Tibial nerve (tissue), 4 donors: Measurements from ENCODE around the gene NTNG2. TPM values are rescaled to one million over a fixed set of nuclear protein-coding genes. Genes with fewer than 3 reads are reported as not detected.
A peak's percentile ranks its signal among the peaks of the same experiment; 100 is the strongest.

Source experiments
- DNase-seq, 2 donors: peaks; one replicate each; pipeline ENCODE4 v3.0.0-alpha.2; 2019; ENCODE audit warnings: low spot score in 2 of 2
- H3K27ac ChIP-seq, 4 donors: fragments of 200-600 bp; sonication (generic) in 3 of 4; one replicate each; pipeline ENCODE4 v1.5.1; 2017 to 2019; ENCODE audit warnings: mild to moderate bottlenecking in 1 of 4
- H3K27me3 ChIP-seq, 2 donors: fragments of 200-600 bp; sonication (generic) in 1 of 2; one replicate each; pipeline versions ENCODE4 v1.5.1 to v1.6.0; 2017 to 2019
- H3K36me3 ChIP-seq, 3 donors: fragments of 200-600 bp; sonication (generic); one replicate each; pipeline ENCODE4 v1.5.1; 2018 to 2019
- H3K4me1 ChIP-seq, 4 donors: fragments of 200-600 bp; sonication (generic) in 3 of 4; one replicate each; pipeline ENCODE4 v1.5.1; 2017 to 2019
- H3K4me3 ChIP-seq, 4 donors: fragments of 200-600 bp; sonication (generic) in 3 of 4; one replicate each; pipeline ENCODE4 v1.5.1; 2017 to 2019; ENCODE audit warnings: mild to moderate bottlenecking in 1 of 4, moderate library complexity in 1 of 4
- H3K9me3 ChIP-seq, 4 donors: fragments of 200-600 bp; sonication (generic) in 3 of 4; one replicate each; pipeline ENCODE4 v1.5.1; 2017 to 2019
- EP300 ChIP-seq, 2 donors: sonication (generic); formaldehyde crosslinking; IDR thresholded peaks; one replicate each; pipeline ENCODE4 v1.6.1; 2017; ENCODE audit warnings: antibody characterized with exemption in 2 of 2, mild to moderate bottlenecking in 1 of 2
- POLR2A ChIP-seq, 2 donors: fragments of 450-650 bp; IDR thresholded peaks; one replicate each; pipeline ENCODE4 v1.6.1; 2017; ENCODE audit warnings: antibody characterized with exemption in 2 of 2, mild to moderate bottlenecking in 2 of 2, moderate library complexity in 2 of 2
- WGBS, 2 donors: methylation state at CpG; one replicate each; pipeline ENCODE4 v1.1.5; 2018; 5-methylcytosine and 5-hydroxymethylcytosine counted together
- total RNA-seq, 4 donors: library from RNA; depleted of rRNA; stranded (reverse); fragments of >200 nt; gene quantifications; one replicate each; pipeline ENCODE4 v1.1.0, GENCODE V29; 2016
- TF ChIP-seq, protein P1 (sequence below), 5 experiments: fragments of 200-600 bp in 3 of 5; fragments of 450-650 bp in 2 of 5; sonication (generic) in 3 of 5; IDR thresholded peaks; one replicate each; pipeline ENCODE4 v1.5.1; 2016 to 2019; ENCODE audit warnings: antibody characterized with exemption in 5 of 5, mild to moderate bottlenecking in 3 of 5, moderate library complexity in 2 of 5

Gene NTNG2
- total RNA-seq, 4 donors from 2014 or later, result 0.63 to 21.4 (median 1.0) TPM

DNA sequence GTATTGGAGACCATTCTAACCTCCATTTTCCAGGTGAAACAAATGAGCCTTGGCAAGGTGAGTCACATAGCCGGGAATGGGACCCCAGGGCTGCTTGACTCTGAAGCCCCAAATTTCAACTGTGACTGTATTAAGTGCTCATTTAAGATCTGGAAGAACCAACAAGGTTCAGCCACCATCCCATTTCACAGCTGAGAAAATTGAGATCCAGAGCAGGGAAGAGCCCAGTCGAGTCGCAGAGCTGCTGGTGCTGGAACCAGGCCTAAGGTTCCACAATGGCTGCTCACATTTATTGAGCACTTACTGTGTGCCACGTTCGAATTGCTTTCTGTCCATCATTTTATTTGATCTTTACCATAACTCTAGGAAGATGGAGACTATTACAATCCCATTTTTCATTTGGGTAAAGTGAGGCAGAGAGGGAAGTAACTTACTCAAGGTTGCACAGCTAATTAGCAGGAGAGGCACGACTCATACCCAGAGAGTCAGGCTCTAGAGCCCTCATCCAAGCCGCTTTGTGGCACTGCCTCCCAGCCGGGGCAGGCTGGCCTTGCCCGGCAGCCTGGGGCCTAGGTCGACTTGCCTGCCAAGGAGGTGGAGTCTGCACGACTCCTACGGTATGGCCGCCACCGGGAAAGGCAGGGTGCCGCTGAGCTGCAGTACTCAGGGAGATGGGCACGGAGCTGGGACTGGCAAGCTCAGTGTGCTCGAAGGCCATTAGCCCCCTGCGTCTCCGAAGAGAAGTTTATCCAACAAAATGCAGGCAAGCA is 4.3 kb upstream of the NTNG2 start:
- no peaks in the 10 kb centered on the region for H3K36me3 ChIP-seq
- H3K27me3 ChIP-seq, result peaks cover 0 to 82% of the 10 kb centered on the region in 2 donors
- DNase-seq, result no peak
- H3K4me1 ChIP-seq, result peaks cover 0 to 13% (median 3%) of the 10 kb centered on the region in 4 donors
- no peak overlapping the region for H3K4me3 ChIP-seq
- TF ChIP-seq POLR2A (IDR thresholded peaks at IDR 0.05) (no peak), EP300 (IDR thresholded peaks at IDR 0.05) (no peak)
- TF ChIP-seq, protein P1, sequence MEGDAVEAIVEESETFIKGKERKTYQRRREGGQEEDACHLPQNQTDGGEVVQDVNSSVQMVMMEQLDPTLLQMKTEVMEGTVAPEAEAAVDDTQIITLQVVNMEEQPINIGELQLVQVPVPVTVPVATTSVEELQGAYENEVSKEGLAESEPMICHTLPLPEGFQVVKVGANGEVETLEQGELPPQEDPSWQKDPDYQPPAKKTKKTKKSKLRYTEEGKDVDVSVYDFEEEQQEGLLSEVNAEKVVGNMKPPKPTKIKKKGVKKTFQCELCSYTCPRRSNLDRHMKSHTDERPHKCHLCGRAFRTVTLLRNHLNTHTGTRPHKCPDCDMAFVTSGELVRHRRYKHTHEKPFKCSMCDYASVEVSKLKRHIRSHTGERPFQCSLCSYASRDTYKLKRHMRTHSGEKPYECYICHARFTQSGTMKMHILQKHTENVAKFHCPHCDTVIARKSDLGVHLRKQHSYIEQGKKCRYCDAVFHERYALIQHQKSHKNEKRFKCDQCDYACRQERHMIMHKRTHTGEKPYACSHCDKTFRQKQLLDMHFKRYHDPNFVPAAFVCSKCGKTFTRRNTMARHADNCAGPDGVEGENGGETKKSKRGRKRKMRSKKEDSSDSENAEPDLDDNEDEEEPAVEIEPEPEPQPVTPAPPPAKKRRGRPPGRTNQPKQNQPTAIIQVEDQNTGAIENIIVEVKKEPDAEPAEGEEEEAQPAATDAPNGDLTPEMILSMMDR (IDR thresholded peaks at IDR 0.05), result no peak
- H3K9me3 ChIP-seq, result no peaks in the 10 kb centered on the region
- WGBS, 2 donors, result 67 to 73% methylated on average over 17 to 19 of the region's 19 CpGs
- no peak overlapping the region for H3K27ac ChIP-seq

DNA sequence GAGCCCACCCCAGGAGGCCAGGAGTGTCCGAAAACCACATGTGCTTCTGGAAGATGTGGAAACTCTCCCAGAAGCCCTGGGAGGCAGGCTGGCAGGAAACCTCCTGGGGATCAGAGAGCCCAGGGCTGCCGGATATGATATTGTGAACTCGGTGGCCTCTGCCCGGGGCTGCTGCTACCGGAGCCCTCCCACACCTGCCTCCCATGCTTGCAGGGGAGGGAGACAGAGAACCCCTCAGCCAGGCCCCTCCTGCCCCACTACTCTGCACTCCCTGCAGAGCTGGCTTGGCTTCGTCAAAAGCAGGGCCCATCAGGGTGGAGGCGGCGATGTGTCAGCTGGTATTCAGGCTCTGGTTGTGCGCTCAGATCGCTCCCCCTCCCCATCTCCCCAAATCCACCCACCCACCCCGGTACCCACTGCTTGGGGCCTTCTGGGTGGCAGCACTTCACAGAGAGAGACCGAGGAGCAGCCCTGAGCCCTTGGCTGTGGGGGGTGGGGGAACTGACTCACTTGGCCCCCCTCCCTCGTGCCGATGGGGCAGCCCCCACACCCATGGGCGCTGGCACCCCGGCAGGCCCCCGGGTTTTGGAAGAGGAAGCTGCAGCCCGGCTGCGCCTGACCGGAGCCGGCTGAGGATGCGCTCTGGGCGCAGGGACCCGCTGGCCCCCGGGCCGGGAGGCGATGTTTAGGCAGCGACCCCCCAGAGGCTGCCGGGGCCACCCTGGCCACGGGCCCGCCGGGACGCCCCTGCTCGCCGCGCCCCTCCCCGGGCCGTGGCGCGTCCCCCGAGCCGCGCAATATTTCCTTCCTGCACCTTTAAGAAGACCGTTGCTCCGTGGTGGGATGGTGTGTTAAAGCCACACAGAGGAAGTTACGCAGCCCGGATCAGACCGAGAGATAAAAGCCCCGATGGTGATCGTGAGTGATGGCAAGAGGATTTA is 786 bp upstream of the NTNG2 start:
- Histone ChIP-seq H3K4me3 (peak overlapping the region; percentile 28 to 75 (median 46)), H3K9me3 (no peaks in the 10 kb centered on the region), H3K36me3 (no peaks in the 10 kb centered on the region), H3K27ac (no peak overlapping the region), H3K4me1 (peaks cover 0 to 44% (median 23%) of the 10 kb centered on the region in 4 donors), H3K27me3 (peaks cover 0 to 87% of the 10 kb centered on the region in 2 donors)
- TF ChIP-seq, protein P1 (IDR thresholded peaks at IDR 0.05), result no peak
- TF ChIP-seq POLR2A (IDR thresholded peaks at IDR 0.05), result no peak
- TF ChIP-seq EP300 (IDR thresholded peaks at IDR 0.05), result no peak
- WGBS, 2 donors, result 1 to 2% methylated on average over 20 to 33 of the region's 50 CpGs
- DNase-seq, result peak in 1 of 2 donors; percentile 21

DNA sequence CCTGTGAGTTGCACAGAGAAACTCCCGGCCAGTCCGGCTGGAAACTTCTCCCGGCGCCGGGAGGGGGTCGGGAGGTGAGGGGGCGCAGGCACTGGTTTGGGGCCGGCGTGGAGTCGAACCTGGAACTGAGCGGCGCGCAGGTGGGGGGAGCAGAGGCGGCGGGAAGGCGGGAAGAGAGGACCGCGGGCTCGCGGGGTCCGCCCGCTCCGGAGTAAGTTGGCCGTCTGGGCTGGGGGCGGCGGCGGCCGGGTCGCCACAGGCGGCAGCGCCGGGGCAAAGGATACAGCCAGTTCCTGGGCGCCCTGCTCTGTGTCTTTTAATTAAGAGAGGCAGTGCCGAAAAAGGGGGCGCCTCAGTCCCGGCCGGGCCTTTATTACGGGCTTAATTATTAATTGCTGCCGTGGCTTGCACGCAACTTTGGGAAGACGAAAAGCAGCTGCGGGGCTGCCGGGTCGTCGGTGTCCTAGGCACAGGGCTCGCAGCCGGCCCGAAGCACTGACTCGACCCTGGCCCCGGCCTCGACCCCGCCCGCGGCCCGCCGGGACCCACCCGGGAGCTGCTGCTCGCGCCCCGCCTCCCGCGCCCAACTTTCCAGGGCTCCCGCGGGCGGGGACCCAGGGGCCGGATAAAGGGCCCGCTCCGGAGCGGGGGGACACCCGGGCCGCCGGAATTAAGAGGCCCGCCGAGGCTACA is 1.1 kb downstream of the NTNG2 start:
- Histone ChIP-seq H3K27me3 (peaks cover 0 to 93% of the 10 kb centered on the region in 2 donors), H3K4me3 (peak overlapping the region; percentile 33 to 75 (median 48)), H3K9me3 (no peaks in the 10 kb centered on the region), H3K4me1 (peaks cover 0 to 44% (median 23%) of the 10 kb centered on the region in 4 donors), H3K27ac (no peak overlapping the region), H3K36me3 (no peaks in the 10 kb centered on the region)
- TF ChIP-seq, protein P1 (IDR thresholded peaks at IDR 0.05), result no peak
- TF ChIP-seq POLR2A (IDR thresholded peaks at IDR 0.05) (no peak), EP300 (IDR thresholded peaks at IDR 0.05) (no peak)
- DNase-seq, result no peak
- 0 to 1% methylated on average over 49 to 56 of the region's 74 CpGs for WGBS, 2 donors

DNA sequence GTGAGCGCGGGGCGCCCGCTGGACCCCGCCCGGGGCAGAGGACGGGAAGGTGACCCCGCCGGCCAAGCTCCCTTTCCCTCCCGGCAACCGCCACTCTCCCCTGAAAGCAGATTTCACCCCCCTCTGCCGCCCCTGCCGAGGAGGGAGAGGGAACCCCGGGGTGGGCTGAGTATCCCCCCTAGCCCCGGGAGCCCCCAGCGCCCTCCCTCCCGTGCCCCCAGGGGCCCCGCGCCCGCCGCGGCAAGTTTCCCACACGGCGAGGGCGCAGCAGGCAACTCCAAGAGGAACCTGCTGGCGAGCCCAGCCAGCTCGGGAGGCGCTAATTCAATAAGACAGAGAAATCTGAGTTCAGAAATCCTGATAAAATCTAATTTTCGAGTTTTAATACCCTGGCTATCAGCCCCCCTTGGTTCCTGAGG is 1.6 kb downstream of the NTNG2 start:
- TF ChIP-seq POLR2A (IDR thresholded peaks at IDR 0.05), result no peak
- TF ChIP-seq EP300 (IDR thresholded peaks at IDR 0.05), result no peak
- TF ChIP-seq, protein P1 (IDR thresholded peaks at IDR 0.05), result no peak
- H3K27ac ChIP-seq, result no peak overlapping the region
- no peaks in the 10 kb centered on the region for H3K36me3 ChIP-seq
- H3K27me3 ChIP-seq, result peaks cover 0 to 93% of the 10 kb centered on the region in 2 donors
- peak overlapping the region; percentile 22 to 75 (median 42) for H3K4me3 ChIP-seq
- WGBS, 2 donors, result 2 to 5% methylated on average over 7 to 8 of the region's 29 CpGs
- H3K4me1 ChIP-seq, result peaks cover 0 to 44% (median 23%) of the 10 kb centered on the region in 4 donors
- no peak for DNase-seq
- H3K9me3 ChIP-seq, result no peaks in the 10 kb centered on the region
